ENCODE data around the gene TDRD10. TPM values are rescaled to one million over a fixed set of nuclear protein-coding genes. Genes with fewer than 3 reads are reported as not detected.

Gene TDRD10
- total and polyA plus RNA-seq, 2 donors from 2014 or later: 2.3 to 4.7 TPM

DNA sequence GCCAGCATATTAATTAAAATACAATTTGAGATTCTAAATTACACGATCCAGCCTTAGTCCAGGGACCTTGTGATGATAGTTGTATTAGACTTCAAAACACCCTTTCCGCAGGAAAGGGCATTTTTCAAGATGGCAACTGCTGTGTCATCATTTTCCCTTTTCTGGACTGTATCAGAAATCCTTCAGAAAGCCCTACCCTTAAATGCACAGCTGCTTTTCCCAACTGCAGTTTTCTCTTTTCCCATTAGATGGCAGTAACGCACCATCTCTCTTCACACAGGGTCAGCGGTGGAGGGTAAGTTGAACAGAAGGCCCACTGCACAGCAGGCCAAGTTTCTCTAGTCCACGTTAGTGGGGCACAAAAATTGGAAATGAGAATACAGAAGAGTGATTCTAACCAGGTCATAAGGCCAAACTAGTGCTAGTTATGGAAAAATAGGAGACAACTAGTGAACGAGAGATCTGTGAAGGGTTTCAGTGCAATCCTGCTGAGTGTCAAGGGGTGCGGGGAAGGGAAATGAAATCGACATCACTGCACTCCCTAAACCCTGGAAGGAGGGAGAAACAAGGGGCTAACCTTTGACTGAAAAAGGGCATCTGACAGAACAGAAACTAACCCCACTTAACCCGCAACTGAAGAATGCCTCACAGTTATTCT is 22.1 kb upstream of the TDRD10 start:
- Histone ChIP-seq H3K4me1 (ENCODE audit: control insufficient read depth in 2 of 3, insufficient read depth in 2 of 3, low read depth in 1 of 3, low read length in 3 of 3) (no peaks in the 10 kb centered on the region), H3K36me3 (ENCODE audit: control insufficient read depth in 2 of 3, insufficient read depth in 3 of 3, low read length in 3 of 3) (no peaks in the 10 kb centered on the region), H3K9ac (ENCODE audit: low read length in 3 of 3) (no peak overlapping the region), H3K27ac (ENCODE audit: low read depth in 2 of 2, low read length in 2 of 2) (no peak overlapping the region), H3K9me3 (ENCODE audit: control insufficient read depth in 2 of 3, insufficient read depth in 1 of 3, low read length in 3 of 3) (no peaks in the 10 kb centered on the region), H3K4me3 (ENCODE audit: low read length in 3 of 3) (no peak overlapping the region), H3K27me3 (ENCODE audit: control insufficient read depth, insufficient read depth, low read length) (no peaks in the 10 kb centered on the region)
- TF ChIP-seq, protein P1, sequence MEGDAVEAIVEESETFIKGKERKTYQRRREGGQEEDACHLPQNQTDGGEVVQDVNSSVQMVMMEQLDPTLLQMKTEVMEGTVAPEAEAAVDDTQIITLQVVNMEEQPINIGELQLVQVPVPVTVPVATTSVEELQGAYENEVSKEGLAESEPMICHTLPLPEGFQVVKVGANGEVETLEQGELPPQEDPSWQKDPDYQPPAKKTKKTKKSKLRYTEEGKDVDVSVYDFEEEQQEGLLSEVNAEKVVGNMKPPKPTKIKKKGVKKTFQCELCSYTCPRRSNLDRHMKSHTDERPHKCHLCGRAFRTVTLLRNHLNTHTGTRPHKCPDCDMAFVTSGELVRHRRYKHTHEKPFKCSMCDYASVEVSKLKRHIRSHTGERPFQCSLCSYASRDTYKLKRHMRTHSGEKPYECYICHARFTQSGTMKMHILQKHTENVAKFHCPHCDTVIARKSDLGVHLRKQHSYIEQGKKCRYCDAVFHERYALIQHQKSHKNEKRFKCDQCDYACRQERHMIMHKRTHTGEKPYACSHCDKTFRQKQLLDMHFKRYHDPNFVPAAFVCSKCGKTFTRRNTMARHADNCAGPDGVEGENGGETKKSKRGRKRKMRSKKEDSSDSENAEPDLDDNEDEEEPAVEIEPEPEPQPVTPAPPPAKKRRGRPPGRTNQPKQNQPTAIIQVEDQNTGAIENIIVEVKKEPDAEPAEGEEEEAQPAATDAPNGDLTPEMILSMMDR (IDR thresholded peaks at IDR 0.05; ENCODE audit: borderline replicate concordance, extremely low read depth, insufficient read depth): peak; percentile 96
- FAIRE-seq: peak; percentile 58
- intact Hi-C loops (cut with DNase I): loop anchor here (5.0 kb wide), 1 partner anchor 67 kb away; no protein-coding TSS in a partner anchor
- DNase-seq: peak in 4 of 5 donors; percentile 84 to 93 (median 88)

DNA sequence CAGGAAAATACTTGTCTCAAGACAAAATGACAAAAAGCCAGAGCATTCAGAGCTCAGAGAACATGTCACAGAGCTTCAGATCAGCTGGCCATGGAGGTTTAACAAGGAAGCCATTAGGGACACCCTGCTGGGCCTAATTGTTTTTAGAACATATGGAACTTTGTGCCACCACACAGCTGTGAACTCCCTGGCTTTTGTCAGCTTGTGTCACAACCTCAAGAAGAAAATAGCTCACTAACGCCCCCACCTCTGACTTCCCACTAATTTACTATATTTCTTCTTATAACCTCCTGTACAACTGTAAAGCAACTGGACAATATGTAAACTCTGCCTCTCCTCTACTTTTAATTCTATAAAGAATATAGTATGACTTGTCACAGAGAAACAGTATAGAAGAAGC is 21.0 kb upstream of the TDRD10 start:
- DNase-seq: no peak
- no peak for FAIRE-seq
- H3K27me3 ChIP-seq (ENCODE audit: control insufficient read depth, insufficient read depth, low read length): no peaks in the 10 kb centered on the region
- H3K27ac ChIP-seq (ENCODE audit: low read depth in 2 of 2, low read length in 2 of 2): no peak overlapping the region
- H3K4me1 ChIP-seq (ENCODE audit: control insufficient read depth in 2 of 3, insufficient read depth in 2 of 3, low read depth in 1 of 3, low read length in 3 of 3): peaks cover 0 to 2% (median 0%) of the 10 kb centered on the region in 3 donors
- intact Hi-C loops (cut with DNase I): no loop called here
- TF ChIP-seq, protein P1 (IDR thresholded peaks at IDR 0.05; ENCODE audit: borderline replicate concordance, extremely low read depth, insufficient read depth): no peak
- H3K4me3 ChIP-seq (ENCODE audit: low read length in 3 of 3): no peak overlapping the region
- peaks cover 0 to 2% (median 0%) of the 10 kb centered on the region in 3 donors for H3K36me3 ChIP-seq (ENCODE audit: control insufficient read depth in 2 of 3, insufficient read depth in 3 of 3, low read length in 3 of 3)
- no peak overlapping the region for H3K9ac ChIP-seq (ENCODE audit: low read length in 3 of 3)
- H3K9me3 ChIP-seq (ENCODE audit: control insufficient read depth in 2 of 3, insufficient read depth in 1 of 3, low read length in 3 of 3): no peaks in the 10 kb centered on the region

DNA sequence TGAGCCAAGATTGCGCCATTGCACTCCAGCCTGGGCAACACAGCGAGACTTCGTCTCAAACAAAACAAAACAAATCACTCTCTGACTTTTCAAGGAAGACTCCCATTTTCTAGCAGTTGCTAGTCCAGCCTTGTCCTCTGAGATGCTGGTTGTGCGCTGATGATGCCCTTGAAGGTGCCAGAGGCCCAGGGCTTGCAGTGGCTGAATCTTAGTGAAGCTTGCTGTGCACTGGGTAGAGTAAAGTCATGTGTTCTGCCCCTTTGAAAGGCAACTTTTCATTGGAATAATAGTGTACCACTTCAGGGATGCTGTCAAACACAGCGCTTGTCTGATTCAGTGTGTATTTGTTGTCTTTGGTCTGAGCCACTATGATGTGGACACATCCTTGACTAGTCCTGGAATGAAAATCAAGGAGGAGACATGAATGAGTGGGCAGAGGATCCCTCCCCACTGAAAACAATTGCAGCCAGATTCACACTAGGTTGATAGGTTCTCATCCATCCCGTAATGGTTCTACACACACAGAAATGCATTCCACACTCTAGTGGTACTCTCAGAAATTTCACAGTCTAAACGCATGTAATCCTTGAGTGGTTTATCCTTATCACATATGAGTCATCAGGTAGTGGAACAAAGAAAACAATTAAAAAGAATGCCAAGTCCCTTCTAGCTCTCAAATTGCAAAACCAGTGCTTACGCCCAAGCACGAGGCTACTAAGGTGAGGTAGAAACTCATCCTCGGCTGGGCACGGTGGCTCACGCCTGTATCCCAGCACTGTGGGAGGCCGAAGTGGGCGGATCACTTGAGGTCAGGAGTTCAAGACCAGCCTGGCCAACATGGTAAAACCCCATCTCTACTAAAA is 17.8 kb upstream of the TDRD10 start:
- Histone ChIP-seq H3K9me3 (ENCODE audit: control insufficient read depth in 2 of 3, insufficient read depth in 1 of 3, low read length in 3 of 3) (no peaks in the 10 kb centered on the region), H3K4me1 (ENCODE audit: control insufficient read depth in 2 of 3, insufficient read depth in 2 of 3, low read depth in 1 of 3, low read length in 3 of 3) (peaks cover 0 to 2% (median 0%) of the 10 kb centered on the region in 3 donors), H3K27ac (ENCODE audit: low read depth in 2 of 2, low read length in 2 of 2) (peak overlapping the region in 1 of 2 donors; percentile 7), H3K9ac (ENCODE audit: low read length in 3 of 3) (no peak overlapping the region), H3K36me3 (ENCODE audit: control insufficient read depth in 2 of 3, insufficient read depth in 3 of 3, low read length in 3 of 3) (peaks cover 0 to 2% (median 0%) of the 10 kb centered on the region in 3 donors), H3K27me3 (ENCODE audit: control insufficient read depth, insufficient read depth, low read length) (no peaks in the 10 kb centered on the region), H3K4me3 (ENCODE audit: low read length in 3 of 3) (no peak overlapping the region)
- TF ChIP-seq, protein P1 (IDR thresholded peaks at IDR 0.05; ENCODE audit: borderline replicate concordance, extremely low read depth, insufficient read depth): no peak
- intact Hi-C loops (cut with DNase I): no loop called here
- DNase-seq: no peak
- FAIRE-seq: no peak
